GM06990 (cell line): ENCODE results near the gene PHKB.

Experiments
- DNase-seq: peaks from one replicate; pipeline ENCODE4 v3.0.0-alpha.2; 2011; ENCODE audit not compliant: insufficient read length; ENCODE audit errors: extremely low read depth
- H3K27me3 ChIP-seq: replicated peaks from 2 replicates; pipeline ENCODE4 v1.6.0; 2011; ENCODE audit warnings: low read length; ENCODE audit not compliant: control insufficient read depth, insufficient read depth
- H3K36me3 ChIP-seq: 2 replicates; pipeline ENCODE4 v1.5.1; 2011; ENCODE audit warnings: low read length; ENCODE audit not compliant: control insufficient read depth, insufficient read depth
- H3K4me3 ChIP-seq: replicated peaks from 2 replicates; pipeline ENCODE4 v1.5.1; 2011; ENCODE audit warnings: low read depth, mild to moderate bottlenecking, control low read depth, low read length
- TF ChIP-seq, protein P1 (sequence below): IDR thresholded peaks from 2 replicates; pipeline ENCODE4 v1.5.1; 2011; ENCODE audit warnings: low read length, control low read depth, mild to moderate bottlenecking, inconsistent platforms; ENCODE audit not compliant: insufficient read depth, poor library complexity, severe bottlenecking

Gene PHKB

DNA sequence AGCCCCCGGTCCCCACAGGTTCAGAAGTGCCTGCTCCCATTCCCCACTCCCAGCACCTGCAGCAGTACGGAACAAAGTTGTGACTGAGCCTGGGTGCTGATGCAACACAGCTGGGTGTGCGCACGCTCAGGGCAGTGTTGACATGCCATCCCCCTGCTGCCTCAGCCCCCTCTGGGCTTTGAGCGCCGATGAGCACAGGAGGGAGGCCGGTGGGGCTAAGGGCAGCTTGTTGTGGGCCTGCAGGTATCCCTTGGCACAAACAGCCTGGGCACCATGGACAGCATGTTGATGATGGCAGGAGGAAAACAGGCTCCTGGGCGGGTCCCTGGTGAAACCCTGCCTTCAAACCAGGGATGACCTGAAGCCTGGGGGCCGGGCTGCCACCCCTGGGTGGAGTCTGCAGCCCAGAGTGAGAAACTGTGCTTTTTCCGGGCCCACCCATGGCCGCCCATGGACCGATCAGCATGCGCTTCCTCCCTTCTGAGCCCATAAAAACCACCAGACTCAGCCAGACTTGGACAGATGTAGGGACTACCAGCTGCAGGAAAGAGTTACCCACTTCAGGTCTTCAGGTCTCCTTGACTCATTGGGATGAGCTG, 175.5 kb downstream of the PHKB start:
- Histone ChIP-seq H3K27me3 (no peaks in the 10 kb centered on the region), H3K36me3 (no peaks in the 10 kb centered on the region; the same call in 1 of the 2 replicates), H3K4me3 (no peak overlapping the region)
- TF ChIP-seq, protein P1, sequence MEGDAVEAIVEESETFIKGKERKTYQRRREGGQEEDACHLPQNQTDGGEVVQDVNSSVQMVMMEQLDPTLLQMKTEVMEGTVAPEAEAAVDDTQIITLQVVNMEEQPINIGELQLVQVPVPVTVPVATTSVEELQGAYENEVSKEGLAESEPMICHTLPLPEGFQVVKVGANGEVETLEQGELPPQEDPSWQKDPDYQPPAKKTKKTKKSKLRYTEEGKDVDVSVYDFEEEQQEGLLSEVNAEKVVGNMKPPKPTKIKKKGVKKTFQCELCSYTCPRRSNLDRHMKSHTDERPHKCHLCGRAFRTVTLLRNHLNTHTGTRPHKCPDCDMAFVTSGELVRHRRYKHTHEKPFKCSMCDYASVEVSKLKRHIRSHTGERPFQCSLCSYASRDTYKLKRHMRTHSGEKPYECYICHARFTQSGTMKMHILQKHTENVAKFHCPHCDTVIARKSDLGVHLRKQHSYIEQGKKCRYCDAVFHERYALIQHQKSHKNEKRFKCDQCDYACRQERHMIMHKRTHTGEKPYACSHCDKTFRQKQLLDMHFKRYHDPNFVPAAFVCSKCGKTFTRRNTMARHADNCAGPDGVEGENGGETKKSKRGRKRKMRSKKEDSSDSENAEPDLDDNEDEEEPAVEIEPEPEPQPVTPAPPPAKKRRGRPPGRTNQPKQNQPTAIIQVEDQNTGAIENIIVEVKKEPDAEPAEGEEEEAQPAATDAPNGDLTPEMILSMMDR = no peak
- DNase-seq = no peak

DNA sequence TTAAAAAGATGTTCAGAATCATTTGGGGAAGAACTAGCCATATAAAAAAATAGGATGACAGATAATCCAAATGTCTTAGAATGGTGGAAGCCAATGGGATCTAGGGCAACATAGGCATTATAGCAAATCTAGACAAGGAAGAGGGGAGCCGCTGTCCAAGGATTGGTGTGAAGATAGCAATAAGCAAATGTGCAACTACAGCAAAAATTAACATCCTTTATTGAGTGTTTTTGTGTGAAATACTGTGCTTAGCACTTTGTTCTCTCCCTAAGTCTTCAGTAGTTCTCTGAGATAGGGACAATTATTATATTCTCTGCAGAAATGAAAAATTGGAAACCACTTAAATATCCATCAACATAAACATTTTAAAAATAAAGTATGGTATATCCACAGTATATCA, 177.0 kb downstream of the PHKB start:
- TF ChIP-seq, protein P1 = no peak
- H3K36me3 ChIP-seq = no peaks in the 10 kb centered on the region; the same call in 1 of the 2 replicates
- DNase-seq = no peak
- H3K4me3 ChIP-seq = no peak overlapping the region
- no peaks in the 10 kb centered on the region for H3K27me3 ChIP-seq

DNA sequence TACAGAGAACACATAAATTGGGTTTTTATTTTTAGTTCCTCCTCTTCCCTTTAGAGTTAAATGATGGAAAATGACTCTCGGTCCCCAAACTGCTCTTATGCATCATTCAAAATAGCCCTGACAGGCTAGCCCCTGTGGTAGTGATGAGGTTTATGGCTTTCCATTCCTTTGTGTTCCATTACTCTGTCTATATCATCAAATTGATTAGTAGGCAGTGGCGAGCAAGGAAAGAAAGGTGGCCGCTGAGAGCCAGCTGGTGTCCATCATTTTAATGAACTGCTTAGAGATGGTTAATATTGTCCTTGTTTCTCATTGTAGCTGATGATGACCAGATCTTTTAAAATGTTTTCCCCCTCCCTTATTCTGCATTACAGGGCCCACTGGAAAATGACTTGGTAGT, 179.5 kb downstream of the PHKB start:
- TF ChIP-seq, protein P1 = no peak
- Histone ChIP-seq H3K36me3 (no peaks in the 10 kb centered on the region; the same call in 1 of the 2 replicates), H3K27me3 (no peaks in the 10 kb centered on the region), H3K4me3 (no peak overlapping the region)
- no peak for DNase-seq

DNA sequence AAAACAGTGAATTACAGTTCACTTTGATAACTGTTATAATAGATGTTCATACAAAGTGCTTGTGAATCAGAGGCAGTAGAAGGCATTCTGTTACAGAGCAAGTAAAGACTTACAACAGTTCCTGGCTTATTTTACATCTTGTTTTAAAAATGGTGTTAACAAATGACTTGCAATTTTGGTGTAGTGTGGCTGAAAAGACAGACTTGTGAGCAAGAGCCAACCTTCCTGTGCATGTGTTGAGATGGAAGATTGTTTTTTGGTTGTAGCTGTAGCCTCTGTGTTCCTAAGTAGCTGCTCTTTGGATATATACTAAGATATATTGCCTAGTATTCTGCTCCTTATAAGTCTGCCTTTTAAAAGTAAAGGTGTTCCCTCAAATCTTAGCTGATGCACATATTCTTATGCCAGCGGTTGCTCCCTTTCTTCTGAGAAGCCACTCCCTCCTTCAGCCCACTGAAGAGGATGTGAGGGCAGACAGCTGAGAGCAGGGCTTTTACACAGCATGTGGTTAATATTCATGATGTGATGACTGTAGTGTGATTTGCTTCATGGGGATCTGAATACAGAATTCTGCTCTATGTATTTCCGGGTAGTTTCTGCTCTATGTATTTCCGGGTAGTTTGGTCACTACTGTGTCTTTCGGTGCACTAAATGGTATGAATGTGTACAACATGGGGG, 182.3 kb downstream of the PHKB start:
- TF ChIP-seq, protein P1 = no peak
- Histone ChIP-seq H3K4me3 (no peak overlapping the region), H3K27me3 (no peaks in the 10 kb centered on the region), H3K36me3 (no peaks in the 10 kb centered on the region; the same call in 1 of the 2 replicates)
- no peak for DNase-seq

DNA sequence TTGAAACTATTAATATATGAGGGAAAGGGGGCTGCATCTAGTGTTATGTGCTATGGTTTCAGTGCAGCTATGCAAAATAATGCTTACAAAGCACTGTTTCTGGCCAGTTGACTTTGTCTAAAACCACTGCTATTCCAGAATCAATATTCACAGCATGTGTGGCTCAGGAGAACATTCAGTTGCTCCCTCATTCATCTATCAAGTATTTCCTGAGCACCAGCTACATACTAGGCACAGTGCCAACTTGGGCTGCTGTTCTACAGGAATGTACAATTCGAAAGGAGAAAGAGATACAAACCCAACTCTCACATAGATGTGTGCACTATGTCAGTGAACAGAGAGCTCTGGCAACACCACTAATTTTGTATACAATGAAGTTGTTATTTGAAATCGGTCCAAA, 183.0 kb downstream of the PHKB start:
- TF ChIP-seq, protein P1 = no peak
- Histone ChIP-seq H3K36me3 (no peaks in the 10 kb centered on the region; the same call in 1 of the 2 replicates), H3K27me3 (no peaks in the 10 kb centered on the region), H3K4me3 (no peak overlapping the region)
- no peak for DNase-seq

DNA sequence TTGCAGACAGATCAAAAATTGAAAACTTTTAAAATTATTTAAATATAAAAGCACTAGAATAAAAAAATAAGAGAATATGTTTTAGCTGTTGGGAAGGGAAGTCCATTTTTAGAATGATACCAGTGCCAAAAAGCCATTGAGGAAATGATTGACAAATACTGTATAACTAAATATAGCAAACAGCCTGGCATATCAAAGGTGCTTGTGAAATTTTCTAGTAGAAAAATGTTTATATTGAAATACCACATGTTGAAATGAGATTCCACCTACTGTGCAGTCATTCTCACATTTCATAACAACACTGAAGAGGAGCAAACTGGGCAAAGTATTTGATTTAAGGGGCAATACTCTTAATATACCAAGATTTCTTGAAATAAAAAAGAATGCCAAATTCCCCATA, 183.5 kb downstream of the PHKB start:
- Histone ChIP-seq H3K36me3 (no peaks in the 10 kb centered on the region; the same call in 1 of the 2 replicates), H3K27me3 (no peaks in the 10 kb centered on the region), H3K4me3 (no peak overlapping the region)
- DNase-seq = no peak
- TF ChIP-seq, protein P1 = no peak
